GM12865 (cell line): ENCODE data around the gene BANF2.

Experiments used
- DNase-seq: peaks from one replicate; pipeline ENCODE4 v3.0.0; 2010; ENCODE audit warnings: low read depth
- H3K4me3 ChIP-seq: 2 replicates; pipeline ENCODE4 v1.5.1; 2011; ENCODE audit warnings: mild to moderate bottlenecking, low read depth, low read length, control low read depth
- CTCF ChIP-seq: IDR thresholded peaks from 2 replicates; pipeline ENCODE4 v1.5.1; 2011; ENCODE audit warnings: low read length, control low read depth, low read depth, inconsistent platforms; ENCODE audit not compliant: insufficient read depth; ENCODE audit errors: missing control alignments

The BANF2 gene

GRCh38 chr20:17659801-17660200, 40.0 kb upstream of the BANF2 start:
- TF ChIP-seq CTCF = no peak
- no peak for DNase-seq

GRCh38 chr20:17660667-17661066, 39.1 kb upstream of the BANF2 start:
- TF ChIP-seq CTCF = no peak
- no peak for DNase-seq
- no peak overlapping the region for H3K4me3 ChIP-seq

More at GRCh38 chr20:17659801-17660200, 40.0 kb upstream of the BANF2 start:
- H3K4me3 ChIP-seq = no peak overlapping the region

GRCh38 chr20:17661121-17661744, 38.5 kb upstream of the BANF2 start:
- no peak overlapping the region for H3K4me3 ChIP-seq
- TF ChIP-seq CTCF = no peak
- DNase-seq = no peak

- no peak overlapping the region for H3K4me3 ChIP-seq
- DNase-seq = peak; percentile 40
- TF ChIP-seq CTCF = no peak
Measured at GRCh38 chr20:17662333-17663039, 37.3 kb upstream of the BANF2 start.

GRCh38 chr20:17663040-17663399, 36.7 kb upstream of the BANF2 start:
- no peak for DNase-seq
- H3K4me3 ChIP-seq = no peak overlapping the region
- no peak for TF ChIP-seq CTCF

- no peak for DNase-seq
- H3K4me3 ChIP-seq = no peak overlapping the region
- TF ChIP-seq CTCF = no peak
Measured at GRCh38 chr20:17663486-17663885, 36.3 kb upstream of the BANF2 start.
